Trophoblast cell (in vitro differentiated cells and primary cell): ENCODE data around the gene SNED1.

ENCODE experiments used
- DNase-seq, 2 donors: peaks; one replicate each; pipeline ENCODE4 v3.0.0-alpha.2; 2016
- H2AFZ ChIP-seq: 2 replicates; pipeline ENCODE4 v1.6.1; 2013; ENCODE audit warnings: low read length, moderate library complexity, mild to moderate bottlenecking; ENCODE audit not compliant: insufficient read depth, poor library complexity
- H2AK5ac ChIP-seq: 2 replicates; pipeline ENCODE4 v1.6.1; 2013; ENCODE audit warnings: mild to moderate bottlenecking, low read length
- H2BK120ac ChIP-seq: 2 replicates; pipeline ENCODE4 v1.6.1; 2013; ENCODE audit warnings: low read length, mild to moderate bottlenecking, moderate library complexity; ENCODE audit not compliant: insufficient read depth, poor library complexity
- H2BK12ac ChIP-seq: 2 replicates; pipeline ENCODE4 v1.6.1; 2013; ENCODE audit warnings: mild to moderate bottlenecking, low read length, moderate library complexity
- H2BK5ac ChIP-seq: 2 replicates; pipeline ENCODE4 v1.6.1; 2013; ENCODE audit warnings: low read length, low read depth, moderate library complexity, mild to moderate bottlenecking; ENCODE audit not compliant: poor library complexity
- H3K14ac ChIP-seq: 2 replicates; pipeline ENCODE4 v1.6.1; 2013; ENCODE audit warnings: mild to moderate bottlenecking, low read length
- H3K18ac ChIP-seq: 2 replicates; pipeline ENCODE4 v1.6.1; 2013; ENCODE audit warnings: mild to moderate bottlenecking, low read length
- H3K23ac ChIP-seq: 2 replicates; pipeline ENCODE4 v1.6.1; 2013; ENCODE audit warnings: low read length
- H3K27ac ChIP-seq: 2 replicates; pipeline ENCODE4 v1.5.1; 2013; ENCODE audit warnings: low read depth, mild to moderate bottlenecking, inconsistent platforms, low read length, moderate library complexity
- H3K27me3 ChIP-seq: 2 replicates; pipeline ENCODE4 v1.6.1; 2013; ENCODE audit warnings: inconsistent platforms, mild to moderate bottlenecking, low read length, moderate library complexity; ENCODE audit not compliant: insufficient read depth
- H3K36me3 ChIP-seq, 2 experiments: 1 replicate in 1 of 2; 2 replicates in 1 of 2; pipeline ENCODE4 v1.6.1; 2013; ENCODE audit warnings: low read length in 2 of 2, mild to moderate bottlenecking in 2 of 2, moderate library complexity in 1 of 2; ENCODE audit not compliant: insufficient read depth in 2 of 2, control insufficient read depth in 1 of 2
- H3K4ac ChIP-seq: 2 replicates; pipeline ENCODE4 v1.6.1; 2013; ENCODE audit warnings: low read depth, mild to moderate bottlenecking, low read length, moderate library complexity
- H3K4me1 ChIP-seq, 2 experiments: 1 replicate in 1 of 2; 2 replicates in 1 of 2; pipeline ENCODE4 v1.6.1; 2013; ENCODE audit warnings: low read length in 2 of 2, mild to moderate bottlenecking in 2 of 2, moderate library complexity in 1 of 2; ENCODE audit not compliant: insufficient read depth in 2 of 2, control insufficient read depth in 1 of 2
- H3K4me2 ChIP-seq: 2 replicates; pipeline ENCODE4 v1.6.1; 2013; ENCODE audit warnings: inconsistent platforms, mild to moderate bottlenecking, low read length, moderate library complexity
- H3K4me3 ChIP-seq: 2 replicates; pipeline ENCODE4 v1.5.1; 2013; ENCODE audit warnings: mild to moderate bottlenecking, low read depth, low read length, inconsistent platforms
- H3K79me1 ChIP-seq: one replicate; pipeline ENCODE4 v1.6.1; 2013; ENCODE audit warnings: low read length
- H3K79me2 ChIP-seq: 2 replicates; pipeline ENCODE4 v1.6.1; 2013; ENCODE audit warnings: low read length, mild to moderate bottlenecking; ENCODE audit not compliant: control insufficient read depth, insufficient read depth, poor library complexity
- H3K9ac ChIP-seq: 2 replicates; pipeline ENCODE4 v1.6.1; 2013; ENCODE audit warnings: mild to moderate bottlenecking, low read length
- H3K9me3 ChIP-seq: 2 replicates; pipeline ENCODE4 v1.6.1; 2013; ENCODE audit warnings: low read depth, mild to moderate bottlenecking, control low read depth, inconsistent platforms, low read length; ENCODE audit not compliant: insufficient read depth
- H4K12ac ChIP-seq: 2 replicates; pipeline ENCODE4 v1.6.1; 2013; ENCODE audit warnings: low read depth, mild to moderate bottlenecking, low read length, moderate library complexity
- H4K8ac ChIP-seq: 2 replicates; pipeline ENCODE4 v1.6.1; 2013; ENCODE audit warnings: low read depth, mild to moderate bottlenecking, low read length, moderate library complexity
- H4K91ac ChIP-seq: one replicate; pipeline ENCODE4 v1.6.1; 2013; ENCODE audit warnings: low read depth, mild to moderate bottlenecking, low read length, moderate library complexity
- WGBS: extraction: QIAGEN DNeasy Blood & Tissue Kit; methylation state at CpG from one replicate; pipeline ENCODE4 v1.1.7; 2013; ENCODE audit warnings: missing lambda C conversion rate; ENCODE audit not compliant: insufficient read length, insufficient coverage; ENCODE audit errors: extremely low coverage; 5-methylcytosine and 5-hydroxymethylcytosine counted together

SNED1 gene

DNA sequence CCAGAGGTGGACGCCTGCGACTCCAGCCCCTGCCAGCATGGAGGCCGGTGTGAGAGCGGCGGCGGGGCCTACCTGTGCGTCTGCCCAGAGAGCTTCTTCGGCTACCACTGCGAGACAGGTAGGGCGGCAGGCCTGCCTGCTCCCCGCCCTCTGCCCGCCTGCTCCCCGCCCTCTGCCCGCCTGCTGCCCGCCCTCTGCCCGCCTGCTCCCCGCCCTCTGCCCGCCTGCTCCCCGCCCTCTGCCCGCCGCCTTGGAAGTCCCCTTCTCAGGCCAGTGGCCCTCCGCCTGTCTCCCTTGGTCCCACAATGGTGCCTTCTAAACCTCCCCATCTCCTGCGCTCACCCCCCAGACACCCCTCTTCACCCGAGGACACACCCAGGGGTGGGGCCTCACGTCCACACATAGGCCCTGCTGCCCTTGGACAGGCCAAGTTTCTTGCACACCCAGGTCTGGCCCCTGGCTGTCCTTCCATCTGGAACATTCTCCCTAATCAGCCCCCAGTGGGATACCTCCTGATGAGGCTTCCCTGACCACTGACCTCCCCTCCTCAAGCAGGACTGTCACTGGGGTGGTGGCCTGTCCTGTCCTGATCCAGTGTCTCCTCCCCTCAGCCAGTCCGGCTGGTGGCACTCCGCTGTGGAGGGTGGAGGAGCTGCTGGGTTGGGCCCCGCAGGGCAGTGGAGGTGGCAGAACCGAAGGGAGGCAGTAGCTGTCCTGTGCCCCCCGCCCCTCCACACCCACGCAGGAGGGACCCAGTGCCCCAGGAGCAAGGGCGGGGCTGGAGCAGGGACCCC, 65.8 kb downstream of the SNED1 start:
- H3K27ac ChIP-seq, result no peak overlapping the region
- no peak overlapping the region for H3K14ac ChIP-seq
- no peak overlapping the region for H3K18ac ChIP-seq
- H4K12ac ChIP-seq, result no peak overlapping the region
- peak overlapping the region; percentile 62 for H2AFZ ChIP-seq
- H2BK12ac ChIP-seq, result no peak overlapping the region
- no peak overlapping the region for H2BK120ac ChIP-seq
- no peak overlapping the region for H2AK5ac ChIP-seq
- peaks cover 2% of the 10 kb centered on the region for H3K9me3 ChIP-seq
- no peak overlapping the region for H3K4ac ChIP-seq
- H3K79me2 ChIP-seq, result no peaks in the 10 kb centered on the region
- no CpG with 5 or more reads among the region's 32 CpGs for WGBS
- no peaks in the 10 kb centered on the region for H3K36me3 ChIP-seq
- H4K8ac ChIP-seq, result no peak overlapping the region
- no peaks in the 10 kb centered on the region for H3K79me1 ChIP-seq
- H3K23ac ChIP-seq, result no peak overlapping the region
- no peak overlapping the region for H4K91ac ChIP-seq
- peak overlapping the region; percentile 55 for H3K4me2 ChIP-seq
- H3K9ac ChIP-seq, result no peak overlapping the region
- no peak overlapping the region for H2BK5ac ChIP-seq
- no peak for DNase-seq
- H3K4me3 ChIP-seq, result peak overlapping the region; percentile 0
- no peaks in the 10 kb centered on the region for H3K27me3 ChIP-seq
- no peaks in the 10 kb centered on the region for H3K4me1 ChIP-seq

DNA sequence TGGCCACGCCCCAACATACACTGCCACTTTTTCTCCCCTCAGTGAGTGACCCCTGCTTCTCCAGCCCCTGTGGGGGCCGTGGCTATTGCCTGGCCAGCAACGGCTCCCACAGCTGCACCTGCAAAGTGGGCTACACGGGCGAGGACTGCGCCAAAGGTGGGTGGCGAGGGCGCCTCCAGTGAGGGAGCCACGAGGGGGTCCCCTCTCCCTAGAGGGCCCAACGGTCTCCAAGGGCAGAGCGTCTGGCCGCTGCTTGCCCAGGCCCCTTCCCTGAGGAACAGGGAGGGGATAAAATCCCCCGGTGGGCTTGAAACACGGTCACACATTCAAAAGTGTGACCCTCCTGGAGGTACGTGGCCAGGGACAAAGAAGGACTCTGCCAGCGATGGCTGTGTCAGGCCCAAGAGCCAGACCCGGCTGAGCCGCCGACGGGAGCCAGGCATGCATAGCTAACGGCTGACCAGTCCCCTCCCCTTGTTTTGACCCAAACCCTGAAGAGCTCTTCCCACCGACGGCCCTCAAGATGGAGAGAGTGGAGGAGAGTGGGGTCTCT, 66.5 kb downstream of the SNED1 start:
- no peaks in the 10 kb centered on the region for H3K4me1 ChIP-seq
- no peak overlapping the region for H3K9ac ChIP-seq
- WGBS, result no CpG with 5 or more reads among the region's 23 CpGs

DNA sequence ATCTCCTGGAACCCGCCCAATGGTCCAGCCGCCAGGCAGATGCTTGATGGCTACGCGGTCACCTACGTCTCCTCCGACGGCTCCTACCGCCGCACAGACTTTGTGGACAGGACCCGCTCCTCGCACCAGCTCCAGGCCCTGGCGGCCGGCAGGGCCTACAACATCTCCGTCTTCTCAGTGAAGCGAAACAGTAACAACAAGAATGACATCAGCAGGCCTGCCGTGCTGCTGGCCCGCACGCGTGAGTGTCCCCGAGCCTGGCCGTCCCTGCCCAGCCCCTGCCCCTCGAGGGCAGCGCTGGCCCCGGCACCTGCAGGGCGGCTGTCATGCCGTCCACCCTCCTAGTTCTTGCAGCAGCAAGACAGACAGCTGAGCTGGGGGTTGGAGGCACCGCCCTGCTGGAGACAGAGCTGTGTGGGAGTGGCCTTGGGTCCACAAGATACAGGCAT, 67.0 kb downstream of the SNED1 start:
- no CpG with 5 or more reads among the region's 27 CpGs for WGBS
- Histone ChIP-seq H3K4me2 (no peak overlapping the region), H4K12ac (no peak overlapping the region), H3K27ac (no peak overlapping the region), H4K91ac (no peak overlapping the region), H3K27me3 (no peaks in the 10 kb centered on the region), H3K18ac (no peak overlapping the region), H2AK5ac (no peak overlapping the region), H3K23ac (no peak overlapping the region), H2BK12ac (no peak overlapping the region), H3K9me3 (peaks cover 4% of the 10 kb centered on the region), H3K4ac (no peak overlapping the region), H3K36me3 (no peaks in the 10 kb centered on the region), H2BK5ac (no peak overlapping the region), H3K79me1 (no peaks in the 10 kb centered on the region), H3K4me1 (no peaks in the 10 kb centered on the region), H4K8ac (no peak overlapping the region), H3K14ac (no peak overlapping the region), H3K9ac (no peak overlapping the region), H2AFZ (no peak overlapping the region), H3K79me2 (no peaks in the 10 kb centered on the region), H3K4me3 (no peak overlapping the region), H2BK120ac (no peak overlapping the region)
- no peak for DNase-seq

More for the DNA sequence above, 66.5 kb downstream of the SNED1 start:
- H3K4me2 ChIP-seq, result no peak overlapping the region
- no peak overlapping the region for H3K27ac ChIP-seq
- H3K79me1 ChIP-seq, result no peaks in the 10 kb centered on the region
- H3K36me3 ChIP-seq, result no peaks in the 10 kb centered on the region
- peaks cover 4% of the 10 kb centered on the region for H3K9me3 ChIP-seq
- no peak overlapping the region for H3K4ac ChIP-seq
- no peaks in the 10 kb centered on the region for H3K27me3 ChIP-seq
- no peak overlapping the region for H2BK5ac ChIP-seq
- no peak overlapping the region for H3K18ac ChIP-seq
- H2BK12ac ChIP-seq, result no peak overlapping the region
- no peak overlapping the region for H4K91ac ChIP-seq
- H2BK120ac ChIP-seq, result no peak overlapping the region
- H2AFZ ChIP-seq, result no peak overlapping the region
- no peak for DNase-seq
- H3K23ac ChIP-seq, result no peak overlapping the region
- no peak overlapping the region for H4K12ac ChIP-seq
- H2AK5ac ChIP-seq, result no peak overlapping the region
- H3K14ac ChIP-seq, result no peak overlapping the region
- no peaks in the 10 kb centered on the region for H3K79me2 ChIP-seq
- no peak overlapping the region for H4K8ac ChIP-seq
- H3K4me3 ChIP-seq, result peak overlapping the region; percentile 0

DNA sequence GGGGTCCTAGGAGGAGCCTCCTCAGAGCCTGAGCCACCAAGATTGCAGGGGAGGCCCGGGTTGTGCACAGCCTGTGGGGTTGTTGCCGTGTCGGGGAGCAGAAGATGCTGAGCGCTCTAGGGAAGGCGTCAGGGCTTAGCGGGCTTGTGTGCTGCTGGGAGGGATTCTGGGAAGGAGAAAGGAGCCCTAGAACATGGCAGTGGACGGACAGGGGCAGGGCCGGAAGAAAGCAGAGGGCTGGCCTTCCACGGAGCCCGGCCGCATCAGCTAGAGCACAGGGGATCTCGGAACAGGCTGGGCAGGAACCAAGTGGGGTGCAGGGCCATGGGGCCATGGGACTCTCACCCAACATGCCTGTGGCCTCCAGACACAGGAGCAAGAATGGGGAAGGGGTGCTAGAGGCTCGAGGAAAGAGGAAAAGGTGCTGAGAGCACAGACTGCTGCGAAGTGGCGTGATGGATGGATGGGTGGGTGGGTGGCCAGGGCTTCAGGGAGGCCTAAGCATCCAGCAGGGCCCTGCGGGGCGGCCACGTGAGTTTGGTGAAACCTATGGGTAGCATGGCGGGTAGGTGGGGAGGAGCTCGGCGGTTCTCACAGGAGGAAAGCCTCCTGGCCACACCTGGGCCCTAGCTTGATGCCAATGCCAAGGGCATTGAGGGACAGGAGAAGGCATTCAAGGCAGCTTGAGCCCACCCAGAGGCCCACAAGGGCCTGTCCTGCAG, 67.9 kb downstream of the SNED1 start:
- Histone ChIP-seq H3K79me2 (no peaks in the 10 kb centered on the region), H3K27ac (no peak overlapping the region)

More for the DNA sequence above, 67.9 kb downstream of the SNED1 start:
- no peak overlapping the region for H3K14ac ChIP-seq
- no peak overlapping the region for H2BK120ac ChIP-seq
- no peak overlapping the region for H3K4ac ChIP-seq
- no peak overlapping the region for H2BK12ac ChIP-seq
- no peak overlapping the region for H3K4me2 ChIP-seq
- no peak overlapping the region for H2AFZ ChIP-seq
- H2AK5ac ChIP-seq, result no peak overlapping the region
- no peak overlapping the region for H2BK5ac ChIP-seq
- no CpG with 5 or more reads among the region's 21 CpGs for WGBS
- H3K9ac ChIP-seq, result no peak overlapping the region
- H3K4me1 ChIP-seq, result no peaks in the 10 kb centered on the region
- H3K18ac ChIP-seq, result no peak overlapping the region
- no peak overlapping the region for H3K4me3 ChIP-seq
- H3K9me3 ChIP-seq, result peaks cover 4% of the 10 kb centered on the region
- no peaks in the 10 kb centered on the region for H3K36me3 ChIP-seq
- no peak for DNase-seq
- no peak overlapping the region for H4K8ac ChIP-seq
- no peaks in the 10 kb centered on the region for H3K27me3 ChIP-seq
- no peaks in the 10 kb centered on the region for H3K79me1 ChIP-seq
- H4K91ac ChIP-seq, result no peak overlapping the region
- H3K23ac ChIP-seq, result no peak overlapping the region
- H4K12ac ChIP-seq, result no peak overlapping the region
